Esophagus squamous epithelium (tissue), 4 donors: ENCODE measurements around the gene KRT7.
A peak's percentile ranks its signal among the peaks of the same experiment; 100 is the strongest.

Experiments
- POLR2A ChIP-seq, 4 donors: fragments of 450-650 bp; IDR thresholded peaks; one replicate each; pipeline ENCODE4 v1.6.1; 2017; ENCODE audit warnings: antibody characterized with exemption in 4 of 4, mild to moderate bottlenecking in 4 of 4, moderate library complexity in 3 of 4
- TF ChIP-seq, protein P1 (sequence below), 6 experiments: fragments of 450-650 bp in 4 of 6; fragments of 200-600 bp in 2 of 6; sonication (generic) in 2 of 6; IDR thresholded peaks; one replicate each; pipeline ENCODE4 v1.5.1; 2016 to 2019; ENCODE audit warnings: antibody characterized with exemption in 6 of 6, mild to moderate bottlenecking in 4 of 6, moderate library complexity in 4 of 6

DNA sequence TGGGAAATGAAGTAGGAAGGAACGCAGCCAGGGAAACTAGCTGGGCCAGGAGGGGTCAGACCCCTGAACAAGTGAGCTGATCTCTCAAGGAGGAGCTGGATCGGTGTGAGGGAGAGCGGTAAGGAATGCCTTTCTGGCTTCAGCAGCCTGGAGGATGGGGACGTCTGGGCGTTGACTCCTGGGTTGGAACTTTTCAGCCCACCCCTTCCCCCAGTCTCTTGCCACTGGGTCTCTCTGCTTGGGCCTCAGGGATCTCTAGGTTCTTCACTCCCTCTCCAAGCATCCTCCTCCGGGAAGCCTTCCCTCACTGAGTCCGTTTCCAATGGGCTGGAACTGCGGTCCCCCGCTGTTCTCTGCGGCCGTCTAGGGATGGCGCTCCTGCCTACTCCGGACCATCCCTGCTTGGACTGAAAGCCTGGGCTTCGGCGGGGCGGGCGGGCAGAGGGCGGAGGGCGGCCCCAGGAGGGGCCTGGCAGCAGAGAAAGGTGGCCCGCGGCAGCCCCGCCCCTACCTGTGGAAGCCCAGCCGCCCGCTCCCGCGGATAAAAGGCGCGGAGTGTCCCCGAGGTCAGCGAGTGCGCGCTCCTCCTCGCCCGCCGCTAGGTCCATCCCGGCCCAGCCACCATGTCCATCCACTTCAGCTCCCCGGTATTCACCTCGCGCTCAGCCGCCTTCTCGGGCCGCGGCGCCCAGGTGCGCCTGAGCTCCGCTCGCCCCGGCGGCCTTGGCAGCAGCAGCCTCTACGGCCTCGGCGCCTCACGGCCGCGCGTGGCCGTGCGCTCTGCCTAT is at the start of gene KRT7:
- TF ChIP-seq, protein P1, sequence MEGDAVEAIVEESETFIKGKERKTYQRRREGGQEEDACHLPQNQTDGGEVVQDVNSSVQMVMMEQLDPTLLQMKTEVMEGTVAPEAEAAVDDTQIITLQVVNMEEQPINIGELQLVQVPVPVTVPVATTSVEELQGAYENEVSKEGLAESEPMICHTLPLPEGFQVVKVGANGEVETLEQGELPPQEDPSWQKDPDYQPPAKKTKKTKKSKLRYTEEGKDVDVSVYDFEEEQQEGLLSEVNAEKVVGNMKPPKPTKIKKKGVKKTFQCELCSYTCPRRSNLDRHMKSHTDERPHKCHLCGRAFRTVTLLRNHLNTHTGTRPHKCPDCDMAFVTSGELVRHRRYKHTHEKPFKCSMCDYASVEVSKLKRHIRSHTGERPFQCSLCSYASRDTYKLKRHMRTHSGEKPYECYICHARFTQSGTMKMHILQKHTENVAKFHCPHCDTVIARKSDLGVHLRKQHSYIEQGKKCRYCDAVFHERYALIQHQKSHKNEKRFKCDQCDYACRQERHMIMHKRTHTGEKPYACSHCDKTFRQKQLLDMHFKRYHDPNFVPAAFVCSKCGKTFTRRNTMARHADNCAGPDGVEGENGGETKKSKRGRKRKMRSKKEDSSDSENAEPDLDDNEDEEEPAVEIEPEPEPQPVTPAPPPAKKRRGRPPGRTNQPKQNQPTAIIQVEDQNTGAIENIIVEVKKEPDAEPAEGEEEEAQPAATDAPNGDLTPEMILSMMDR (IDR thresholded peaks at IDR 0.05) = no peak
- TF ChIP-seq POLR2A (IDR thresholded peaks at IDR 0.05) = peak in 1 of 4 donors; percentile 31
